ENCODE data around the gene AGR3.
"Not testable (repeated sequence)": the region's sequence is repeated elsewhere in the genome, so short reads cannot be mapped to it uniquely, and the experiment has no call there.

The AGR3 gene

DNA sequence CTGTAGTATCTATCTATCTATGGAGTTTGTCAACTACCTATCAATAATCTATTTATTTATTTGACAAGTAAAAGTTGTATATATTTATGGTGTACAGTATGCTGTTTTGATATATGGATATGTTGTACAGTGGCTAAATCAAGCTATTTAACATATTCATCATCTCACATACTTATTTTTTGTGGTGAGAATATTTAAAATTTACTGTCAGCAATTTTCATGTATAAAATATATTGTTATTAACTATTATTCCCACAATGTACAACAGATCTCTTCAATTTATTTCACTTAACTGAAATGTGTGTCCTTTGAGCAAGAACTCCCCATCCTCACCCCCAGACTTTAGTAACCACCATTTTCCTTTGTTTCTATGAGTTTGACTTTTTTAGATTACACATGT is 14.5 kb downstream of the AGR3 start:
- H3K4me1 ChIP-seq (ENCODE audit: insufficient read depth, poor library complexity, severe bottlenecking) = no peaks in the 10 kb centered on the region
- H3K27ac ChIP-seq (ENCODE audit: poor library complexity, severe bottlenecking) = no peak overlapping the region
- peaks cover 5% of the 10 kb centered on the region for H3K9me3 ChIP-seq (ENCODE audit: severe bottlenecking)
- TF ChIP-seq CTCF (IDR thresholded peaks at IDR 0.05; ENCODE audit: poor library complexity, severe bottlenecking) = no peak
- ATAC-seq (ENCODE audit: low read depth) (no peak), DNase-seq (ENCODE audit: low spot score) (no peak)
- H3K36me3 ChIP-seq (ENCODE audit: low read depth) = no peaks in the 10 kb centered on the region
- no peaks in the 10 kb centered on the region for H3K27me3 ChIP-seq (ENCODE audit: insufficient read depth, poor library complexity, severe bottlenecking)
- no peak overlapping the region for H3K4me3 ChIP-seq (ENCODE audit: severe bottlenecking)

DNA sequence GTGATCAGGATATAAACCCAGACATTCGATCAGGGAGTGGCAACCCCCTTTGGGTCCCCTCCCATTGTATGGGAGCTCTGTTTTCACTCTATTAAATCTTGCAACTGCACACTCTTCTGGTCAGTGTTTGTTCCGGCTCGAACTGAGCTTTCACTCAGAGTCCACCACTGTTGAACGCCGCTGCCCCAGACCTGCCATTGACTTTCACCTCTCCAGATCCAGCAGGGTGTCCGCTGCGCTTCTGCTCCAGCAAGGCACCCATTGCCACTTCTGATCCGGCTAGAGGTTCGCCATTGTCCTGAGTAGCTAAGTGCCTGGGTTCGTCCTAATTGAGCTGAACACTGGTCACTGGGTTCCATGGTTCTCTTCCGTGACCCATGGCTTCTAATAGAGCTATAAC is 28.6 kb downstream of the AGR3 start:
- not testable (repeated sequence) for H3K36me3 ChIP-seq (ENCODE audit: low read depth); H3K4me1 ChIP-seq (ENCODE audit: insufficient read depth, poor library complexity, severe bottlenecking); H3K27ac ChIP-seq (ENCODE audit: poor library complexity, severe bottlenecking); H3K27me3 ChIP-seq (ENCODE audit: insufficient read depth, poor library complexity, severe bottlenecking); ATAC-seq (ENCODE audit: low read depth); H3K9me3 ChIP-seq (ENCODE audit: severe bottlenecking); H3K4me3 ChIP-seq (ENCODE audit: severe bottlenecking); DNase-seq (ENCODE audit: low spot score)

- H3K27ac ChIP-seq (ENCODE audit: poor library complexity, severe bottlenecking) = no peak overlapping the region
- no peak overlapping the region for H3K4me3 ChIP-seq (ENCODE audit: severe bottlenecking)
- ATAC-seq (ENCODE audit: low read depth) (no peak), DNase-seq (ENCODE audit: low spot score) (no peak)
- TF ChIP-seq CTCF (IDR thresholded peaks at IDR 0.05; ENCODE audit: poor library complexity, severe bottlenecking) = no peak
- no peaks in the 10 kb centered on the region for H3K27me3 ChIP-seq (ENCODE audit: insufficient read depth, poor library complexity, severe bottlenecking)
- H3K36me3 ChIP-seq (ENCODE audit: low read depth) = no peaks in the 10 kb centered on the region
- no peaks in the 10 kb centered on the region for H3K9me3 ChIP-seq (ENCODE audit: severe bottlenecking)
- peaks cover 10% of the 10 kb centered on the region for H3K4me1 ChIP-seq (ENCODE audit: insufficient read depth, poor library complexity, severe bottlenecking)
These were observed 30.0 kb downstream of the AGR3 start for GRCh38 chr7:16851829-16852228.

- Histone ChIP-seq H3K9me3 (ENCODE audit: severe bottlenecking) (no peaks in the 10 kb centered on the region), H3K4me1 (ENCODE audit: insufficient read depth, poor library complexity, severe bottlenecking) (peaks cover 18% of the 10 kb centered on the region), H3K4me3 (ENCODE audit: severe bottlenecking) (no peak overlapping the region), H3K36me3 (ENCODE audit: low read depth) (no peaks in the 10 kb centered on the region), H3K27me3 (ENCODE audit: insufficient read depth, poor library complexity, severe bottlenecking) (no peaks in the 10 kb centered on the region), H3K27ac (ENCODE audit: poor library complexity, severe bottlenecking) (no peak overlapping the region)
- no peak for ATAC-seq (ENCODE audit: low read depth)
- TF ChIP-seq CTCF (IDR thresholded peaks at IDR 0.05; ENCODE audit: poor library complexity, severe bottlenecking) = no peak
- DNase-seq (ENCODE audit: low spot score) = no peak
These were observed 30.9 kb downstream of the AGR3 start for GRCh38 chr7:16850614-16851466.

DNA sequence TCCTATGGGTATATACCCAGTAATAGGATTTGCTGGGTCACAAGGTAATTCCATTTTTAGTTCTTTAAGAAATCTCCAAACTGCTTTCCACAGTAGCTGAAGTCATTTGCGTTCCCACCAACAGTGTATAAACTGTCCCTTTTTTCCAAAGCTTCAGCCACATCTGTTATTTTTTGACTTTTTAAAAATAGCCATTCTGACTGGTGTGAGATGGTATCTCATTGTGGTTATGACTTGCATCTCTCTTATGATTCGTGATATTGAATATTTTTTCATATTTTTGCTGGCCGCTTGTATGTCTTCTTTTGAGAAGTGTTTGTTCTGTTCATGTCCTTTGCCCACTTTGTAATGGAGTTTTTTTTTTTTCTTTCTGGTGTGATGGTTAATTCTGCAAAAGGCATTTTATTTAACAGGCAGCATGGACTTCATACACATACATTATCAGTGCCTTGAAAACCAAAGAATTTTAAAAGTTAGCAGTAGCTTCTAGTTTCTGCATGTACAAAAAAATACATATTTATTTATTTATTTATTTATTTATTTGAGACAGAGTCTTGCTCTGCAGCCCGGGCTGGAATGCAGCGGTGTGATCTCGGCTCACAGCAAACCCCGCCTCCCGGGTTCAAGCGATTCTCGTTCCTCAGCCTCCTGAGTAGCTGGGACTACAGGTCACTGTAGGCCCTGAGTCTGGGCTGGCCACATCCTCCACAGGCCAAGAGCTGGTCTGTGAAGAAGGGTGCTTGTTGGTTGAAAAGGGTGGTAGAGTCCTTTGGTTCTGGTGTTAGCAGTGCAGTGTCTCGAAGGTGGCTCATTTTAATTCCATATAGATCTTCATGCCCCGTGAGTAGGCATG is 32.3 kb downstream of the AGR3 start:
- Histone ChIP-seq H3K36me3 (ENCODE audit: low read depth) (no peaks in the 10 kb centered on the region), H3K27ac (ENCODE audit: poor library complexity, severe bottlenecking) (no peak overlapping the region), H3K27me3 (ENCODE audit: insufficient read depth, poor library complexity, severe bottlenecking) (no peaks in the 10 kb centered on the region), H3K4me1 (ENCODE audit: insufficient read depth, poor library complexity, severe bottlenecking) (peaks cover 20% of the 10 kb centered on the region), H3K4me3 (ENCODE audit: severe bottlenecking) (no peak overlapping the region), H3K9me3 (ENCODE audit: severe bottlenecking) (no peaks in the 10 kb centered on the region)
- no peak for TF ChIP-seq CTCF (IDR thresholded peaks at IDR 0.05; ENCODE audit: poor library complexity, severe bottlenecking)
- DNase-seq (ENCODE audit: low spot score) (no peak), ATAC-seq (ENCODE audit: low read depth) (no peak)

All from RWPE2 (cell line).